HEK293T (cell line): ENCODE measurements around the gene CLIC4.

Source experiments
- ARNT ChIP-seq: fragments of 450-650 bp; IDR thresholded peaks from 2 replicates; pipeline ENCODE4 v1.6.1; 2017; ENCODE audit warnings: mild to moderate bottlenecking
- BHLHE40 ChIP-seq: fragments of 450-650 bp; IDR thresholded peaks from 2 replicates; pipeline ENCODE4 v1.6.1; 2016; ENCODE audit warnings: mild to moderate bottlenecking, moderate library complexity, borderline replicate concordance
- CTBP1 ChIP-seq: fragments of 450-650 bp; IDR thresholded peaks from 2 replicates; pipeline ENCODE4 v1.6.1; 2016; ENCODE audit warnings: borderline replicate concordance
- ELF4 ChIP-seq: fragments of 450-650 bp; IDR thresholded peaks from 2 replicates; pipeline ENCODE4 v1.6.1; 2017; ENCODE audit warnings: antibody characterized with exemption
- FOXA1 ChIP-seq: fragments of 450-650 bp; IDR thresholded peaks from 2 replicates; pipeline ENCODE4 v1.6.1; 2016; ENCODE audit warnings: mild to moderate bottlenecking
- FOXM1 ChIP-seq: fragments of 450-650 bp; IDR thresholded peaks from 2 replicates; pipeline ENCODE4 v1.6.1; 2017; ENCODE audit warnings: mild to moderate bottlenecking, borderline replicate concordance
- L3MBTL2 ChIP-seq: fragments of 450-650 bp; conservative IDR thresholded peaks from 2 replicates; pipeline ENCODE4 v1.6.1; 2016; ENCODE audit warnings: mild to moderate bottlenecking
- LEF1 ChIP-seq: fragments of 450-650 bp; IDR thresholded peaks from 2 replicates; pipeline ENCODE4 v1.6.1; 2017; ENCODE audit warnings: mild to moderate bottlenecking, borderline replicate concordance
- NFRKB ChIP-seq: fragments of 450-650 bp; IDR thresholded peaks from 2 replicates; pipeline ENCODE4 v1.6.1; 2016; ENCODE audit warnings: mild to moderate bottlenecking, moderate library complexity
- SP1 ChIP-seq: fragments of 450-650 bp; IDR thresholded peaks from 2 replicates; pipeline ENCODE4 v1.6.1; 2017
- SUZ12 ChIP-seq: fragments of 450-650 bp; IDR thresholded peaks from 2 replicates; pipeline ENCODE4 v1.6.1; 2016; ENCODE audit warnings: mild to moderate bottlenecking
- TARDBP ChIP-seq: fragments of 450-650 bp; IDR thresholded peaks from 2 replicates; pipeline ENCODE4 v1.6.1; 2016
- TF ChIP-seq, protein P1 (sequence below): fragments of 450-650 bp; IDR thresholded peaks from 2 replicates; pipeline ENCODE4 v1.6.1; 2016

- TF ChIP-seq SUZ12 = no peak
- TF ChIP-seq FOXM1 = no peak
- TF ChIP-seq SP1 = no peak
- TF ChIP-seq, protein P1, sequence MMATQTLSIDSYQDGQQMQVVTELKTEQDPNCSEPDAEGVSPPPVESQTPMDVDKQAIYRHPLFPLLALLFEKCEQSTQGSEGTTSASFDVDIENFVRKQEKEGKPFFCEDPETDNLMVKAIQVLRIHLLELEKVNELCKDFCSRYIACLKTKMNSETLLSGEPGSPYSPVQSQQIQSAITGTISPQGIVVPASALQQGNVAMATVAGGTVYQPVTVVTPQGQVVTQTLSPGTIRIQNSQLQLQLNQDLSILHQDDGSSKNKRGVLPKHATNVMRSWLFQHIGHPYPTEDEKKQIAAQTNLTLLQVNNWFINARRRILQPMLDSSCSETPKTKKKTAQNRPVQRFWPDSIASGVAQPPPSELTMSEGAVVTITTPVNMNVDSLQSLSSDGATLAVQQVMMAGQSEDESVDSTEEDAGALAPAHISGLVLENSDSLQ = no peak
- no peak for TF ChIP-seq ARNT
- TF ChIP-seq ELF4 = no peak
- TF ChIP-seq L3MBTL2 = no peak
- no peak for TF ChIP-seq TARDBP
- TF ChIP-seq FOXA1 = no peak
- TF ChIP-seq CTBP1 = no peak
- TF ChIP-seq BHLHE40 = no peak
- no peak for TF ChIP-seq NFRKB
- no peak for TF ChIP-seq LEF1
Measured at GRCh38 chr1:24888061-24888970, 143.1 kb downstream of the CLIC4 start.
